Measurements from ENCODE around the gene PLTP. TPM values are rescaled to one million over a fixed set of nuclear protein-coding genes. Genes with fewer than 3 reads are reported as not detected.

The PLTP gene
- total and polyA plus RNA-seq, 2 of the 13 experiments (the other 11 are each of a cell fraction or from before 2014, with no cell fraction given): 16.9 to 28.6 TPM

DNA sequence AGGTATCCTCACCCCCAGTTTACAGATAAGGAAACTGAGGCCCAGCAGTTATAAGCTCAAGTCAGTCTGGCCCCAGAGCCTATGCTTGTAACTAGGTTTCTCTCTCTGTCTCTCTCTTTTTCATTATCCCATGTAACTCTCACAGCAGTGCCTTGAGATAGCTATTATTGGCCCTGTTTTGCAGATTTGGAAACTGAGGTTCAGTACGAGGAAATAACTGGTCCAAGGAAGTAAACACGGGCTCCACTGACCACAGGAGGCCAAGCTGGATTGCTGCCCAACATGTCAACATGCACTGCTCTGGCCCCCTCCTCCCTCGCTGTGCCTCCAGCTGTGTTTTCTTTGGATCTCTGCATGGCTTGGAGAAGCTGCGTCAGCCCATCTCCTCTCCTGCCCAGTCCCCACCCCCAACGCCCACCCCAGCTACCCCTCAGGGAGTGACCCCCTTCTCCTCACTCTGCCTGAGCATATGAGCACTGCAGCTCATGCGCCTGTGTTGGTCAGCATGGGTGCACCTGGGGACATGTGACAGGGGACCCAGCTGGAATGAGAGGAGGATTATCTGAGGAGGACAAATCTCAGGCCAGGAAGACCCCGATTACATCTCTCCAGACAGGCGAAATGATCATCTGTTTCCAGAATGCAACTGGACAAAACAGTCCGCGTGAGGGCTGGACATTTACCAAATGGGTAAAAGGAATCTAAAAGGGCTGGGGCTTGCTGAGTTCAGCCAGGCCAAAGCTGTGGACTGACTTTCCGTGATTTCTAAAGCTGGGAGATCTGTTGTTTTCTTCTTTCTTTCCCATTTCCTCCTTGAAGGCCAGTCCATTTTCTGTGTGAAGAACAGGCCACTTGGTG is 7.8 kb upstream of the PLTP start (continued):
- TF ChIP-seq, protein P1, sequence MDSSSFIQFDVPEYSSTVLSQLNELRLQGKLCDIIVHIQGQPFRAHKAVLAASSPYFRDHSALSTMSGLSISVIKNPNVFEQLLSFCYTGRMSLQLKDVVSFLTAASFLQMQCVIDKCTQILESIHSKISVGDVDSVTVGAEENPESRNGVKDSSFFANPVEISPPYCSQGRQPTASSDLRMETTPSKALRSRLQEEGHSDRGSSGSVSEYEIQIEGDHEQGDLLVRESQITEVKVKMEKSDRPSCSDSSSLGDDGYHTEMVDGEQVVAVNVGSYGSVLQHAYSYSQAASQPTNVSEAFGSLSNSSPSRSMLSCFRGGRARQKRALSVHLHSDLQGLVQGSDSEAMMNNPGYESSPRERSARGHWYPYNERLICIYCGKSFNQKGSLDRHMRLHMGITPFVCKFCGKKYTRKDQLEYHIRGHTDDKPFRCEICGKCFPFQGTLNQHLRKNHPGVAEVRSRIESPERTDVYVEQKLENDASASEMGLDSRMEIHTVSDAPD (CRISPR knock-in tag; IDR thresholded peaks at IDR 0.05): no peak
- TF ChIP-seq AHR (CRISPR knock-in tag; IDR thresholded peaks at IDR 0.05): no peak
- TF ChIP-seq ZNF430 (CRISPR knock-in tag; IDR thresholded peaks at IDR 0.05): no peak
- no peak for TF ChIP-seq SP5 (CRISPR knock-in tag; IDR thresholded peaks at IDR 0.05; ENCODE audit: borderline replicate concordance, low read depth)
- TF ChIP-seq MIXL1 (CRISPR knock-in tag; IDR thresholded peaks at IDR 0.05): no peak
- peak; percentile 59; the same call in 1 of the 2 replicates for TF ChIP-seq RXRB (CRISPR knock-in tag; IDR thresholded peaks at IDR 0.05; ENCODE audit: borderline replicate concordance)
- TF ChIP-seq FOSL1 (CRISPR knock-in tag; IDR thresholded peaks at IDR 0.05; ENCODE audit: borderline replicate concordance): no peak
- TF ChIP-seq, protein P2, sequence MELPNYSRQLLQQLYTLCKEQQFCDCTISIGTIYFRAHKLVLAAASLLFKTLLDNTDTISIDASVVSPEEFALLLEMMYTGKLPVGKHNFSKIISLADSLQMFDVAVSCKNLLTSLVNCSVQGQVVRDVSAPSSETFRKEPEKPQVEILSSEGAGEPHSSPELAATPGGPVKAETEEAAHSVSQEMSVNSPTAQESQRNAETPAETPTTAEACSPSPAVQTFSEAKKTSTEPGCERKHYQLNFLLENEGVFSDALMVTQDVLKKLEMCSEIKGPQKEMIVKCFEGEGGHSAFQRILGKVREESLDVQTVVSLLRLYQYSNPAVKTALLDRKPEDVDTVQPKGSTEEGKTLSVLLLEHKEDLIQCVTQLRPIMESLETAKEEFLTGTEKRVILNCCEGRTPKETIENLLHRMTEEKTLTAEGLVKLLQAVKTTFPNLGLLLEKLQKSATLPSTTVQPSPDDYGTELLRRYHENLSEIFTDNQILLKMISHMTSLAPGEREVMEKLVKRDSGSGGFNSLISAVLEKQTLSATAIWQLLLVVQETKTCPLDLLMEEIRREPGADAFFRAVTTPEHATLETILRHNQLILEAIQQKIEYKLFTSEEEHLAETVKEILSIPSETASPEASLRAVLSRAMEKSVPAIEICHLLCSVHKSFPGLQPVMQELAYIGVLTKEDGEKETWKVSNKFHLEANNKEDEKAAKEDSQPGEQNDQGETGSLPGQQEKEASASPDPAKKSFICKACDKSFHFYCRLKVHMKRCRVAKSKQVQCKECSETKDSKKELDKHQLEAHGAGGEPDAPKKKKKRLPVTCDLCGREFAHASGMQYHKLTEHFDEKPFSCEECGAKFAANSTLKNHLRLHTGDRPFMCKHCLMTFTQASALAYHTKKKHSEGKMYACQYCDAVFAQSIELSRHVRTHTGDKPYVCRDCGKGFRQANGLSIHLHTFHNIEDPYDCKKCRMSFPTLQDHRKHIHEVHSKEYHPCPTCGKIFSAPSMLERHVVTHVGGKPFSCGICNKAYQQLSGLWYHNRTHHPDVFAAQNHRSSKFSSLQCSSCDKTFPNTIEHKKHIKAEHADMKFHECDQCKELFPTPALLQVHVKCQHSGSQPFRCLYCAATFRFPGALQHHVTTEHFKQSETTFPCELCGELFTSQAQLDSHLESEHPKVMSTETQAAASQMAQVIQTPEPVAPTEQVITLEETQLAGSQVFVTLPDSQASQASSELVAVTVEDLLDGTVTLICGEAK (IDR thresholded peaks at IDR 0.05): no peak
- TF ChIP-seq, protein P2 (CRISPR knock-in tag; IDR thresholded peaks at IDR 0.05): no peak
- TF ChIP-seq NFKB2 (CRISPR knock-in tag; IDR thresholded peaks at IDR 0.05; ENCODE audit: borderline replicate concordance): peak; percentile 58; the same call in 1 of the 2 replicates
- TF ChIP-seq SPEN (CRISPR knock-in tag; IDR thresholded peaks at IDR 0.05; ENCODE audit: low read depth): peak; percentile 50; the same call in 1 of the 2 replicates
- no peak for TF ChIP-seq ZKSCAN8 (CRISPR knock-in tag; IDR thresholded peaks at IDR 0.05; ENCODE audit: borderline replicate concordance)
- TF ChIP-seq, protein P3, sequence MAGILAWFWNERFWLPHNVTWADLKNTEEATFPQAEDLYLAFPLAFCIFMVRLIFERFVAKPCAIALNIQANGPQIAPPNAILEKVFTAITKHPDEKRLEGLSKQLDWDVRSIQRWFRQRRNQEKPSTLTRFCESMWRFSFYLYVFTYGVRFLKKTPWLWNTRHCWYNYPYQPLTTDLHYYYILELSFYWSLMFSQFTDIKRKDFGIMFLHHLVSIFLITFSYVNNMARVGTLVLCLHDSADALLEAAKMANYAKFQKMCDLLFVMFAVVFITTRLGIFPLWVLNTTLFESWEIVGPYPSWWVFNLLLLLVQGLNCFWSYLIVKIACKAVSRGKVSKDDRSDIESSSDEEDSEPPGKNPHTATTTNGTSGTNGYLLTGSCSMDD (CRISPR knock-in tag; IDR thresholded peaks at IDR 0.05): no peak
- no peak for TF ChIP-seq ZFP62 (CRISPR knock-in tag; IDR thresholded peaks at IDR 0.05)
- no peak for TF ChIP-seq SNAI1 (CRISPR knock-in tag; IDR thresholded peaks at IDR 0.05; ENCODE audit: borderline replicate concordance)
- TF ChIP-seq ZFP37 (CRISPR knock-in tag; IDR thresholded peaks at IDR 0.05; ENCODE audit: borderline replicate concordance): no peak

All from HepG2 (cell line).